Activated naive CD4-positive, alpha-beta T cell treated with anti-CD3 and anti-CD28 coated beads, Interleukin-2, amount 50 U/mL, for 72 hours (primary cell): ENCODE measurements around the gene CDC42BPB. TPM values are rescaled to one million over a fixed set of nuclear protein-coding genes. Genes with fewer than 3 reads are reported as not detected.

ENCODE experiments used
- ATAC-seq, 2 donors: fragments of 150-1000 bp; cut with Tn5 transposase; 2 replicates each; pipeline ENCODE4 v1.10.0; 2021; ENCODE audit warnings: mild to moderate bottlenecking in 2 of 2, moderate library complexity in 2 of 2
- DNase-seq, 2 donors: peaks; one replicate each; pipeline ENCODE4 v3.0.0; 2021 to 2022; ENCODE audit warnings: low spot score in 2 of 2
- H3K27ac Mint-ChIP-seq, 2 donors: one replicate each; pipeline ENCODE4 v1.8.0; 2022; ENCODE audit warnings: mild to moderate bottlenecking in 2 of 2, mixed read lengths in 2 of 2
- H3K36me3 Mint-ChIP-seq, 2 donors: one replicate each; pipeline ENCODE4 v1.8.0; 2022; ENCODE audit warnings: mixed read lengths in 2 of 2
- H3K9me3 Mint-ChIP-seq, 2 donors: one replicate each; pipeline ENCODE4 v1.8.0; 2022; ENCODE audit warnings: mixed read lengths in 2 of 2
- total RNA-seq, 2 donors: library from RNA; stranded (reverse); gene quantifications; one replicate each; pipeline ENCODE4 v1.2.3, GENCODE V29; 2022

Gene CDC42BPB
- total RNA-seq, 2 donors from 2014 or later, result 3.4 to 5.8 TPM

GRCh38 chr14:102975662-102976061, 81.7 kb downstream of the CDC42BPB start:
- DNase-seq, result no peak
- Mint-ChIP-seq H3K9me3 (no peaks in the 10 kb centered on the region), H3K27ac (no peak overlapping the region), H3K36me3 (no peaks in the 10 kb centered on the region)
- no peak for ATAC-seq

DNA sequence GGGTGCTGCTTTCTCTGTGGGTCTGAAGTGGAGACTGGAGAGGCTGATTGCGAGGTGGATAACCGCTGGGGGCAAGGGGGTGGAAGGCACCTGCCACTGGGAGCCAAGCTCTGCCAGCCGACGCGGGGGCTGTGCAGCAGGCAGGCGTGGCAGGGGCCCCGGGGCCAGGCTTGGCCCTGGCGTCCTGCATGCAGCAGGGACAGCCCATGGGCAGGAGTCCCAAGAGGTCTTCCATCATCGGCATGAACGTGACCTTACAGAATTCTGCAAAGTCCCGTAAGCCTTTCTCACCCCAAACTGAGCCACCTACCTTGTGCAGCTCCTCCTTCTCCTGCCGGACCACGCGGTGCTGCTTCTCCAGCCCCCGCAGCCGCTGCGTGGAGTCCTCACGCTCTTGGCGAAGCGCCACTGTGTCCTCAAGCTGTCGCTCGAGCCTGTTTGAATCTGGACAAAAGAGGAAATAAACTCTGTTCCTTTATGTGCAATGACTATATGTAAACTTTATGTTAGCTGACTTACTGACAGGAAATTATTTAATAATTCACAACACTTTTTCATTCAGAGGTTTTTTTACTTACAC, 83.6 kb downstream of the CDC42BPB start:
- Mint-ChIP-seq H3K27ac (no peak overlapping the region), H3K36me3 (no peaks in the 10 kb centered on the region), H3K9me3 (no peaks in the 10 kb centered on the region)
- ATAC-seq, result no peak
- no peak for DNase-seq

DNA sequence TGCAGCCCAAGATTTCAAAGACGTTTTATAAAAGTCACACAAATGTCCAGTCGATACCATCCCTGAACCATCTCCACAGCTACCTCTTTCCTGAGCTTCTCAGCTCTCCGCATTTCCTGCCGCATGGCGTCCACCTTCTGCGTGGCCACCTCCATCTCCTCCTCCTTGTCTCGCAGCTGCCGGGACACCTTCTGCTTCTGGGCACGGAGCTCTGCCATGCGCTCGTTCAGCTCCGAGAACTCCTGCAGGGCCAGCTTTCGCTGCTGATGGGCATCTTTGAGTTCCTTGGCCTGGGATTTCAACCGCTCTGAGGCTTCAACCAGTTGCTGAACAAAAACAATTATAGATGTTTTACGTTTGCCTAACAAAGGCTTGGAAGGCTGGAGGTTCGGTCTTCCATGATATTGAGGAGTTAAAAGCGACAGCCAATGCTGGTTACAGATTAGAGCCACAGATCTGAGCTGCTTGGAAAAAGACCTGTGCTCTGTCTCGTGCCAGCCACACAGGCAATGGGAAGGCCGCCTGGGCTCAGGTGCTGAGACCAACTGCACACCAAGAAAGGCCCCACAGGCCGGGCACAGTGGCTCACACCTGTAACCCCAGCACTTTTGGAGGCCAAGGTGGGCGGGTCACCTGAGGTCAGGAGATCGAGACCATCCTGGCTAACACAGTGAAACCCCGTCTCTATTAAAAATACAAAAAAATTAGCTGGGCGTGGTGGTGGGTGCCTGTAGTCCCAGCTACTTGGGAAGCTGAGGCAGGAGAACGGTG, 85.3 kb downstream of the CDC42BPB start:
- Mint-ChIP-seq H3K27ac (peak overlapping the region in 1 of 2 donors; percentile 4), H3K36me3 (no peaks in the 10 kb centered on the region), H3K9me3 (no peaks in the 10 kb centered on the region)
- DNase-seq (no peak), ATAC-seq (no peak)

- H3K9me3 Mint-ChIP-seq, result no peaks in the 10 kb centered on the region
- DNase-seq, result no peak
- no peak for ATAC-seq
Observed at GRCh38 chr14:102971314-102971713, 86.0 kb downstream of the CDC42BPB start.

GRCh38 chr14:102970496-102970895, 86.9 kb downstream of the CDC42BPB start:
- no peaks in the 10 kb centered on the region for H3K36me3 Mint-ChIP-seq
- H3K9me3 Mint-ChIP-seq, result no peaks in the 10 kb centered on the region
- DNase-seq (no peak), ATAC-seq (no peak)
- H3K27ac Mint-ChIP-seq, result no peak overlapping the region

More at GRCh38 chr14:102971314-102971713, 86.0 kb downstream of the CDC42BPB start:
- Mint-ChIP-seq H3K36me3 (no peaks in the 10 kb centered on the region), H3K27ac (no peak overlapping the region)

GRCh38 chr14:102969901-102970300, 87.4 kb downstream of the CDC42BPB start:
- DNase-seq, result no peak

DNA sequence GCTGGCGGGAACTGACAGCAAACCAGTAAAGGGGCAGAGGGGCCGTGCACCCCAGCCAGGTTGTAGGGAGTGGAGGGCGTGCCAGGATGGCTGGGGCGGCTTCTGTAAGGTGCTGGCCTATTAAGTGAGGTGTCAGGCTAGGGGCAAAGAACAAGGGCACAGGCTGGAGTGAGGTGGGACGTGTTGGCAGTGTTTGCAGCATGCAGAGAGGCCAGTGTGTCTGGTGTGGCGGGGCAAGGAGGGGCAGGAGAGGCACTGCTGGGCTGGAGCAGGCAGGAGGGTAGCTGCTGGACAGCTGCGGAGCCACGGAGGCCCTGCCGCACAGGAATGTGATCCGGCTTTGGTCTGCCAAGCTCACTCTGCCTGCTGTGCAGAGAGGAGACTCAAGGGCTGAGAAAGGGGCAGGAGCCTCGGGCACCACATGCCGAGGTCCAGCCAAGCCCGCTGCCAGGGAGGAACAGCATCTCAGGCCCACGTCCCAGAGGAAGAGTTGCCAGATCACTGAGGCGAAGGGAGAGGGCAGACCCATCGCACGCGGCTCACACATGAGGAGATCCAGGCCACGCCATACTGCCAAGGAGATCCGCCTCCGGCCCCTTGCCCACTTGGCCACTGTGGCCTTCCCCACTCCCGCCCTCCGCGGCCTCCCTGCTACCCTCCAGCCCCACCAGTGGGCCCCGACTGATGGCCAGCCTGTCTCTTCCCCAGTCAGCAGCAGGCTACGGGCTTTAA, 88.1 kb downstream of the CDC42BPB start:
- ATAC-seq, result no peak
- no peaks in the 10 kb centered on the region for H3K9me3 Mint-ChIP-seq
- H3K36me3 Mint-ChIP-seq, result no peaks in the 10 kb centered on the region
- peak overlapping the region in 1 of 2 donors; percentile 6 for H3K27ac Mint-ChIP-seq
- no peak for DNase-seq

More at GRCh38 chr14:102969901-102970300, 87.4 kb downstream of the CDC42BPB start:
- no peak overlapping the region for H3K27ac Mint-ChIP-seq
- no peaks in the 10 kb centered on the region for H3K36me3 Mint-ChIP-seq
- ATAC-seq, result no peak
- H3K9me3 Mint-ChIP-seq, result no peaks in the 10 kb centered on the region

DNA sequence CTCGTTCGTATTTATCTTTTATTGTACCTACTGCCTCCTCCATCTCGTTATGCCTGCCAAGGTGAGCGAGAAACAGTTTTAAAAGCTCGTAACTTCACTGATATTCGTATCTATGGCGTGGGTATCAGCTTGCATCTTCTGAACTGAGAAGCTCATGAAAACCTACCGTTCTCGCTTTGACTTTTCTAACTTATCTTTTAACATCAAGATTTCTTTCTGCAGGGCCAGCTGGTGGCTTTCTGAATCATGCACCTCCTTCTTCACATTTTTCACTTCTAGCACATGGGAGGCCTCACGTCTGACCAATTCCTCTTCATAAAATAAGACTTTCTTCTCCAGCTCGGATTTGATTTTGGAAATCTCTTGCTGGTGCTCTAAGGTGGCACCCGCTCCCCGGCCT, 89.0 kb downstream of the CDC42BPB start:
- ATAC-seq (no peak), DNase-seq (no peak)
- no peaks in the 10 kb centered on the region for H3K9me3 Mint-ChIP-seq
- H3K27ac Mint-ChIP-seq, result peak overlapping the region in 1 of 2 donors; percentile 62
- no peaks in the 10 kb centered on the region for H3K36me3 Mint-ChIP-seq

DNA sequence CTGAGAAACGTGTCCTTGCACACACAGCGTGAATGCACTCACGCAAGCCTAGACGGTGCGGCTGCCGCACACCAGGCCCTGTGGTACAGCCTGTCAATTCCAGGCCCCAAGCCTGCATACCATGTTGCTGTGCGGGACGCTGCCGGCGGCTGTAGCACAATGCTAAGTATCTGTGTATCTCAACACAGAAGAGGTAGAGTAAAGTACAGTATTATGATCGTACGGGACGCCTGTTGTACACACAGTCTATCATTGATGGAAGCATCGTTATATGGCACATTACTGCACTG, 89.9 kb downstream of the CDC42BPB start:
- ATAC-seq (no peak), DNase-seq (no peak)
- Mint-ChIP-seq H3K9me3 (no peaks in the 10 kb centered on the region), H3K27ac (no peak overlapping the region), H3K36me3 (no peaks in the 10 kb centered on the region)

- no peak for DNase-seq
- Mint-ChIP-seq H3K9me3 (no peaks in the 10 kb centered on the region), H3K36me3 (no peaks in the 10 kb centered on the region), H3K27ac (no peak overlapping the region)
- ATAC-seq, result no peak
Observed at GRCh38 chr14:102966681-102967505, 90.5 kb downstream of the CDC42BPB start.

DNA sequence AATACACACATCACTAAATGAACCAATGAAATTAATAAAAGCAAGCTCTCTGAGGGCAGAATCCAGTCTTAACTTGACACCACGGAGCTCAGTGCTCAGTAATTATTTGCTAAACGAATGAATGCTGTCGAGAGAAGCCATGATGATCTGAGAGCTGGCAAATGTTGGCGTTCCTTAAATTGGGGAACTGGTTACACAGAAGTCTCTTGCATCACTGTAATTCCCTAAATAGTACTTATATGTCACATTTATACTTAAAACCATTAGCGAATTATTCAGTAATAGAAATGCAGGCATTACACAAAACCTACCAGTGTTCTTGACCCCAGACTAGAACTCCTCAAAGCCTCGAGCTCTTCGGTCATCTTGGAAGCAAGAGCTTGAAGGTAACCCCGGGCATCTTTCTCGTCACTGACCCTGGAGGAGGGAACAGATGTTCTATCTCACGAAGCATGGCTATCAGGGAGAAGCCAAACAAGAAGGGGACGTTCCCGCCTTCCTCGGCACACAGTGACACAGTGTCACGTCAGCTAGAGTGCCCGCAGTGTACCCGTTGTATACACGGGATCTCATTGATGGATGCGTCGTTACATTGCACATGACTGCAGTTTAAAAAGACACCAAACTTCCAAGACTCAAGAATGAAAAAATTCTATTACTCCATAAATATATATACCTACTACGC, 91.2 kb downstream of the CDC42BPB start:
- Mint-ChIP-seq H3K9me3 (no peaks in the 10 kb centered on the region), H3K36me3 (no peaks in the 10 kb centered on the region), H3K27ac (no peak overlapping the region)
- ATAC-seq (no peak), DNase-seq (no peak)

- DNase-seq, result no peak
- no peak overlapping the region for H3K27ac Mint-ChIP-seq
- H3K9me3 Mint-ChIP-seq, result no peaks in the 10 kb centered on the region
- no peaks in the 10 kb centered on the region for H3K36me3 Mint-ChIP-seq
- no peak for ATAC-seq
Observed at GRCh38 chr14:102965282-102965681, 92.1 kb downstream of the CDC42BPB start.

GRCh38 chr14:102964152-102964730, 93.1 kb downstream of the CDC42BPB start:
- ATAC-seq, result no peak
- DNase-seq, result no peak
- H3K36me3 Mint-ChIP-seq, result no peaks in the 10 kb centered on the region
- H3K27ac Mint-ChIP-seq, result no peak overlapping the region
- no peaks in the 10 kb centered on the region for H3K9me3 Mint-ChIP-seq

- ATAC-seq, result no peak
- H3K9me3 Mint-ChIP-seq, result no peaks in the 10 kb centered on the region
Observed at GRCh38 chr14:102962111-102962627, 95.2 kb downstream of the CDC42BPB start.

GRCh38 chr14:102958461-102958860, 98.9 kb downstream of the CDC42BPB start:
- DNase-seq, result no peak
- no peaks in the 10 kb centered on the region for H3K36me3 Mint-ChIP-seq
- no peak for ATAC-seq
- H3K27ac Mint-ChIP-seq, result no peak overlapping the region
- no peaks in the 10 kb centered on the region for H3K9me3 Mint-ChIP-seq

More at GRCh38 chr14:102962111-102962627, 95.2 kb downstream of the CDC42BPB start:
- no peak overlapping the region for H3K27ac Mint-ChIP-seq
- H3K36me3 Mint-ChIP-seq, result no peaks in the 10 kb centered on the region
- DNase-seq, result no peak

DNA sequence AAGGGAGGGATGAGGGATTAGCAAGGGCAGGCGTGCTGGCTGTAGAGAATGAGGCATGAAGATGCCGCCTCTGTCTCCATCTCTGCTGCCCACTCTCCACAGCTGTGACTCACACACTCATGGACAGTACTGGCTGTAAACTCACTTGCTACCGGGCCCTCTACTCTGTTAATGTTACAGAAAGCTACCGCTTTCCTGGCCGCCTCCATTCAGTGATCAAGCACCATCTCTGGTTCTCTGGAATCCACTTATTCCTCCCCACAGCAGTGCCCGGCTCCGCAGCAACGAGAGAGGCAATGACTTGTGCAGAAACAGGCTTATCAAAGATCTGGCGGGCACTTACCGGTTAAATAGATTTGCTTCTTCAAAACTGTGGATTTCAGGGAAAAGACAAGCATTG, 100.1 kb downstream of the CDC42BPB start:
- no peaks in the 10 kb centered on the region for H3K36me3 Mint-ChIP-seq
- no peaks in the 10 kb centered on the region for H3K9me3 Mint-ChIP-seq
- ATAC-seq (no peak), DNase-seq (no peak)
- H3K27ac Mint-ChIP-seq, result peak overlapping the region in 1 of 2 donors; percentile 50
